GM21786 (cell line): ENCODE measurements around the gene ARPP21.

Source experiments
- ATAC-seq: cut with Tn5 transposase; IDR thresholded peaks from one replicate; pipeline ENCODE4 v1.9.1; 2021; ENCODE audit not compliant: unreplicated experiment

ARPP21 gene

GRCh38 chr3:35674451-35675109 lies 35.3 kb downstream of the ARPP21 start:
- no peak for ATAC-seq

- no peak for ATAC-seq
Measured at GRCh38 chr3:35675206-35675605, 35.9 kb downstream of the ARPP21 start.

- ATAC-seq = no peak
Measured at GRCh38 chr3:35675621-35676020, 36.3 kb downstream of the ARPP21 start.

GRCh38 chr3:35677797-35678196 lies 38.5 kb downstream of the ARPP21 start:
- ATAC-seq = no peak

GRCh38 chr3:35678643-35679161 lies 39.4 kb downstream of the ARPP21 start:
- ATAC-seq = no peak

- no peak for ATAC-seq
Measured at GRCh38 chr3:35679409-35680080, 40.2 kb downstream of the ARPP21 start.

- ATAC-seq = no peak
Measured at GRCh38 chr3:35680866-35681650, 41.7 kb downstream of the ARPP21 start.

GRCh38 chr3:35685153-35685552 lies 45.8 kb downstream of the ARPP21 start:
- ATAC-seq = no peak

GRCh38 chr3:35688826-35689225 lies 49.5 kb downstream of the ARPP21 start:
- ATAC-seq = no peak

- no peak for ATAC-seq
Measured at GRCh38 chr3:35690271-35690670, 50.9 kb downstream of the ARPP21 start.

GRCh38 chr3:35705904-35706303 lies 66.6 kb downstream of the ARPP21 start:
- ATAC-seq = no peak

- ATAC-seq = no peak
Measured at GRCh38 chr3:35707904-35708303, 68.6 kb downstream of the ARPP21 start.

GRCh38 chr3:35708394-35709271 lies 69.3 kb downstream of the ARPP21 start:
- no peak for ATAC-seq

- no peak for ATAC-seq
Measured at GRCh38 chr3:35709691-35710090, 70.4 kb downstream of the ARPP21 start.

- ATAC-seq = no peak
Measured at GRCh38 chr3:35710554-35710953, 71.2 kb downstream of the ARPP21 start.

GRCh38 chr3:35718921-35719320 lies 79.6 kb downstream of the ARPP21 start:
- ATAC-seq = no peak

GRCh38 chr3:35721628-35722027 lies 82.3 kb downstream of the ARPP21 start:
- ATAC-seq = no peak

GRCh38 chr3:35722902-35723301 lies 83.6 kb downstream of the ARPP21 start:
- ATAC-seq = no peak

GRCh38 chr3:35723480-35724097 lies 84.3 kb downstream of the ARPP21 start:
- no peak for ATAC-seq

- no peak for ATAC-seq
Measured at GRCh38 chr3:35724106-35724505, 84.8 kb downstream of the ARPP21 start.
